Mucosa of descending colon (tissue), 3 donors: ENCODE data around the gene SMURF1. TPM values are rescaled to one million over a fixed set of nuclear protein-coding genes. Genes with fewer than 3 reads are reported as not detected.

Experiments
- ATAC-seq: fragments of 200-7000 bp; cut with Tn5 transposase; one replicate; pipeline ENCODE4 v1.9.1; 2020; ENCODE audit warnings: mild to moderate bottlenecking, moderate library complexity
- DNase-seq, 3 donors: peaks; one replicate each; pipeline ENCODE4 v3.0.0-alpha.2; 2020
- H3K36me3 ChIP-seq: fragments of 200-600 bp; one replicate; pipeline ENCODE4 v1.8.0; 2021; ENCODE audit warnings: low read depth, mild to moderate bottlenecking
- H3K4me1 ChIP-seq: fragments of 200-600 bp; one replicate; pipeline ENCODE4 v1.8.0; 2021; ENCODE audit warnings: low read depth, mild to moderate bottlenecking
- H3K4me3 ChIP-seq: fragments of 200-600 bp; one replicate; pipeline ENCODE4 v1.8.0; 2021; ENCODE audit warnings: mild to moderate bottlenecking
- H3K9me3 ChIP-seq: fragments of 200-600 bp; one replicate; pipeline ENCODE4 v1.8.0; 2021; ENCODE audit warnings: mild to moderate bottlenecking
- intact Hi-C, 2 donors: fragments of 100-400 bp; cut with DNase I in 1 of 2; cut with micrococcal nuclease in 1 of 2; formaldehyde crosslinking; loops; one replicate each; pipeline versions ENCODE4 v1.11.0 to v1.11.1; 2022; cut with DNase I, micrococcal nuclease
- total RNA-seq, 3 donors: library from RNA; stranded (reverse); fragmentation: NEBNext Ultra II Directional in 2 of 3; extraction: Animal tissue kit (Norgen Biotek cat#: 25700) in 2 of 3; gene quantifications; one replicate each; pipeline versions ENCODE4 v1.2.1 to v1.2.4, GENCODE V29; 2021 to 2023
- TF ChIP-seq, protein P1 (sequence below): fragments of 200-600 bp; IDR thresholded peaks from one replicate; pipeline ENCODE4 v1.8.0; 2022; ENCODE audit warnings: antibody characterized with exemption, mild to moderate bottlenecking
- donor health status: DM: no; HTN: no; CAD: no; lungs with moderate emphysema.
- donor health status: DM: no; HTN: no; CAD: no.
- donor health status: DM: no; HTN: yes; CAD: no.

SMURF1 gene
- total RNA-seq, 3 donors from 2014 or later = 28.4 to 36.0 (median 31.2) TPM

DNA sequence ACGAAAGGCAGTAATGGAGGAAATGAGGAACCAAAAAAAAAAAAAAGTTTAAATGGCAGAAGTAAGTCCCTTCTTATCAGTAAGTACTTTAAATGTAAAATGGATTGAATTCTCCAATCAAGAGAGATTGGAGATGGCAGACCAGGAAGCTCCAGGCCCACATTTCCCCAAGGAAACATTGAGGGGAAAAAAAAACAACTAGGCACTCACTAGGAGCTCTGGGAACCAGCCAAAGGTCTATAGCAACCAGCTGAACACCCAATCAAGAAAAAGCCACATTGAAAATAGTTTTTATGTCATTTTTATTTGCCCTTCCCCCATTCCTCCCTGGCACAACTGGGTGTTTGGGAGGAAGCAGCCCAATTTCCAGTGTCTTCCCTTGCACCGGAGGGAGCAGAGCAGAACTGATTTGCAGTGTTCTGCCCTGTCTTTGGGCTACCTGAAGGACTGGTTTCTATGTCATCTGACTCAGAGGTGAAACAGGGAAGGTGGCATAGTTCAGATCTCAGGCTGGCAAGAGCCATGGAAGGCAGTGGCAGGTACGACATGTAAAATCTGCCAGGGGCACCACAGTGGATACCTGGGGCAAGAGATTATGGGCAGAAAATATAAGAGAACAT lies 121.9 kb downstream of the SMURF1 start:
- peak; percentile 71 for ATAC-seq
- intact Hi-C loops = no loop called here
- TF ChIP-seq, protein P1, sequence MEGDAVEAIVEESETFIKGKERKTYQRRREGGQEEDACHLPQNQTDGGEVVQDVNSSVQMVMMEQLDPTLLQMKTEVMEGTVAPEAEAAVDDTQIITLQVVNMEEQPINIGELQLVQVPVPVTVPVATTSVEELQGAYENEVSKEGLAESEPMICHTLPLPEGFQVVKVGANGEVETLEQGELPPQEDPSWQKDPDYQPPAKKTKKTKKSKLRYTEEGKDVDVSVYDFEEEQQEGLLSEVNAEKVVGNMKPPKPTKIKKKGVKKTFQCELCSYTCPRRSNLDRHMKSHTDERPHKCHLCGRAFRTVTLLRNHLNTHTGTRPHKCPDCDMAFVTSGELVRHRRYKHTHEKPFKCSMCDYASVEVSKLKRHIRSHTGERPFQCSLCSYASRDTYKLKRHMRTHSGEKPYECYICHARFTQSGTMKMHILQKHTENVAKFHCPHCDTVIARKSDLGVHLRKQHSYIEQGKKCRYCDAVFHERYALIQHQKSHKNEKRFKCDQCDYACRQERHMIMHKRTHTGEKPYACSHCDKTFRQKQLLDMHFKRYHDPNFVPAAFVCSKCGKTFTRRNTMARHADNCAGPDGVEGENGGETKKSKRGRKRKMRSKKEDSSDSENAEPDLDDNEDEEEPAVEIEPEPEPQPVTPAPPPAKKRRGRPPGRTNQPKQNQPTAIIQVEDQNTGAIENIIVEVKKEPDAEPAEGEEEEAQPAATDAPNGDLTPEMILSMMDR = no peak
- Histone ChIP-seq H3K4me1 (peaks cover 20% of the 10 kb centered on the region), H3K4me3 (no peak overlapping the region), H3K36me3 (no peaks in the 10 kb centered on the region), H3K9me3 (no peaks in the 10 kb centered on the region)
- no peak for DNase-seq

DNA sequence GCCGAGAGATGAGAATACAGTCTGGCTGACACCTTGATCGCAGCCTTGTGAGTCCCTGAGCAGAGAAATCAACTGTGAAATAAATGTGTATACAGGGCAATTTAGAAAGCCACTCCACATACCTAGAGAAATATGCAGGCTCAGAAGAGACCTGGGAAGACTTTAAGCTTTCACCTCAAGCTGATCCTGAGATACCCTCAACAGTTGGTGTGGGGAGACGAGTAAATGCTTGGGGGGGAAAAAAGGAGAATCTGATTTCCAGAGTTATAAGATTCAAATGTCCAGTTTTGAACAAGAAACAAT lies 123.5 kb downstream of the SMURF1 start:
- DNase-seq (no peak), ATAC-seq (no peak)
- intact Hi-C loops = no loop called here
- H3K36me3 ChIP-seq = no peaks in the 10 kb centered on the region
- no peak overlapping the region for H3K4me3 ChIP-seq
- no peaks in the 10 kb centered on the region for H3K9me3 ChIP-seq
- TF ChIP-seq, protein P1 = no peak
- H3K4me1 ChIP-seq = peaks cover 20% of the 10 kb centered on the region

DNA sequence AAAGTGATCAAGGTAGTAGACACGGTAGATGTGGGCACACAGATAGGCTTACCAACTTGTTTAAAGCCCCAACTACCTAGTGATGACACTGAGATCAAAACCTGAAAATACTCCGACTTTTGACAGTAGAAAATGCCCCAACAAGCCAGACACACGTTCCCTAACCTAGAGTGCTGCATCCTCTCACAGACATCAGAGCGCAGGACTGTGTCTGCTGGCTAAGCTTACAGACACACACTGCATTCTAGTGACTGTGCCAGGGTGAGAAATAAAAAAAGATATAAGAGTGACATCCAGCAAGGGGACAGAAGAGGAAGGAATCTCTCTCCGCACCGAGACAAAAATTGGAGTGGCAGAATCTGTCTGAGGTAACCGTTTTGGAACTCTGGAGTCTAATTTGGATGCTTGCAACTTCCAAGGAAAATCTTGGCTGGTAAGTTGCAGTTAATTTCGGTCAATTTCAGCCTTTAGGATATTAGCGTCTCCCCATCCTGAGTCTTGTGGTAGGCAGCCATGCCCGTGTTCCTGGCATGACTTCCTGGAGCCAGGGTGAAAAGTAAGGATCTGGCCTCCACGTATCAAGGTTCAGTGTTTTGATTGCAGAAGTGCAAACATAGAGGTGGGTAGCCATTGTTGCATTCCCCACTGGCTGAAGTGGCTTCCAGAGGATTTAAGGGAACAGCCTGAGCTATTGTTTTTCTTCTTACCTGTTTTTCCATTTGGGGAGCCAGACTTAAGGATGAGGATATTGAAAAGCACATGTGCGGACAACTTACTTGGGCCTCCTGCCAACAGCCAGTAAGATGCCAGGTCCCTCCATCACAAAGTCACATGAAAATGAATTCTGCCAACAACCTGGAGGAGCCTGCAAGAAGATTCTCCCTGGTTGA lies 124.1 kb downstream of the SMURF1 start:
- DNase-seq = no peak
- H3K4me1 ChIP-seq = peaks cover 16% of the 10 kb centered on the region

DNA sequence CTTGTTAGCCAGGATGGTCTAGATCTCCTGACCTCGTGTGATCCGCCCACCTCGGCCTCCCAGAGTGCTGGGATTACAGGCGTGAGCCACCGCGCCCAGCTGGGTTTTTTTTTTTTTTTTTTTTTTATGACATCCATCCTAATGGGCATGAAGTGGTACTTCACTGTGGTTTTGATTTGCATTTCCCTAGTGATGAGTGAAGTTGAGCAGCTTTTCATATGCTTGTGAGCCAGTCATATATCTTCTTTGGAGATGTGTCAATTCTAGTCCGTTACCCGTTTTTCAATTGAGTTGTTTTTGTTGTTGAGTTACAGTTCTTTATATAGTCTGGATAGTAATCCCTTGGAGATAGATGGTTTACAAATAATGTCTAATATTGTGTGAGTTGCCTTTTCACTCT lies 127.7 kb downstream of the SMURF1 start:
- no peaks in the 10 kb centered on the region for H3K4me1 ChIP-seq
- intact Hi-C loops = no loop called here
- ATAC-seq (no peak), DNase-seq (no peak)
- H3K9me3 ChIP-seq = no peaks in the 10 kb centered on the region
- no peak overlapping the region for H3K4me3 ChIP-seq
- TF ChIP-seq, protein P1 = no peak
- peaks cover 15% of the 10 kb centered on the region for H3K36me3 ChIP-seq

More for the DNA sequence above, 124.1 kb downstream of the SMURF1 start:
- intact Hi-C loops = no loop called here
- Histone ChIP-seq H3K36me3 (no peaks in the 10 kb centered on the region), H3K9me3 (no peaks in the 10 kb centered on the region), H3K4me3 (no peak overlapping the region)
- TF ChIP-seq, protein P1 = no peak
- no peak for ATAC-seq

DNA sequence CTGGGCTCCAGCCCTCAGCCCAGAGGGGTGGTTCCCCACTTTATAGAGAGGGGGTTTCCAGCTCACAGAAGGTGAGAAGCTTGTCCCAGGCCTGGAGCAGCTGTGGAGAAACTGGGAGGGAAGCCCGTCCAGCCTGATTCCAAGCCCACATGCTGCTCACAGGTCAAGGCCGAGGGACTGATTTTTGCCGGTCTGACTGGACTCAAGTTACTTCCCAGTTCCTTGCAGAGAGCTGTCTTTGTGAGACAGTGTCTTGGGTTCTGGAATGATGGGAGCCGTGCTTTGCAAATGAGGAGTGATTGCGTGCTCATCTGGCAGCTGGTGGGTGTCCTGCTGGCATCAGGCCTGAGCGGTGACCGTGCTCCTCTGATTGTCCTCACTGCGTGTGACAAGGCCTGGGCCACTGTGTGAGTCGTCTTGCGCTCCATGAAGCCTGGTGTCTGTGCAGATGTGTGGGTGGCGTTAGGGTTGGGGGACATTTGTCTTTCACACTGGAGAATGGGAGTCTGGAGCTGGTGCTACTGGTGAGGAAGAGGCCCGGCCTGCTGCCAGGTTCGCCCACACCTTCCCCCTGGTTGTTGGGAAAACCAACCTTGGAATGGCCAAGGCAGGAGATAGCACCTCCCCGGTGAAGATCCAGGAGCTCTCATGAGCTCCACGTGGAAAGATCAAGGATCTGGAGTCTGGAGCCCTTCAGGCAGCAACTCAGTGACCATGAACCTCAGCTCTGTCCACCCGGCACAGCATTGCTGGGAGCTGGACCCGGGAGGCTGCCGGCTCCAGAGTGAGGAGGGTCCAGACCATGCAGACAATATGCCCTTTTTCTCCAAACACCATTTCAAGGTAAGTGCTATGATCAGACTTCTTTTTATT lies 129.6 kb downstream of the SMURF1 start:
- TF ChIP-seq, protein P1 = no peak
- no peak for DNase-seq
- no peaks in the 10 kb centered on the region for H3K9me3 ChIP-seq
- no peaks in the 10 kb centered on the region for H3K4me1 ChIP-seq
- ATAC-seq = no peak
- no peak overlapping the region for H3K4me3 ChIP-seq
- intact Hi-C loops = no loop called here
- peaks cover 15% of the 10 kb centered on the region for H3K36me3 ChIP-seq
